Measurements from ENCODE around the gene PHF21B. TPM values are rescaled to one million over a fixed set of nuclear protein-coding genes. Genes with fewer than 3 reads are reported as not detected.

Gene PHF21B
- total RNA-seq, 1 donor from 2014 or later, result 0.69 TPM

DNA sequence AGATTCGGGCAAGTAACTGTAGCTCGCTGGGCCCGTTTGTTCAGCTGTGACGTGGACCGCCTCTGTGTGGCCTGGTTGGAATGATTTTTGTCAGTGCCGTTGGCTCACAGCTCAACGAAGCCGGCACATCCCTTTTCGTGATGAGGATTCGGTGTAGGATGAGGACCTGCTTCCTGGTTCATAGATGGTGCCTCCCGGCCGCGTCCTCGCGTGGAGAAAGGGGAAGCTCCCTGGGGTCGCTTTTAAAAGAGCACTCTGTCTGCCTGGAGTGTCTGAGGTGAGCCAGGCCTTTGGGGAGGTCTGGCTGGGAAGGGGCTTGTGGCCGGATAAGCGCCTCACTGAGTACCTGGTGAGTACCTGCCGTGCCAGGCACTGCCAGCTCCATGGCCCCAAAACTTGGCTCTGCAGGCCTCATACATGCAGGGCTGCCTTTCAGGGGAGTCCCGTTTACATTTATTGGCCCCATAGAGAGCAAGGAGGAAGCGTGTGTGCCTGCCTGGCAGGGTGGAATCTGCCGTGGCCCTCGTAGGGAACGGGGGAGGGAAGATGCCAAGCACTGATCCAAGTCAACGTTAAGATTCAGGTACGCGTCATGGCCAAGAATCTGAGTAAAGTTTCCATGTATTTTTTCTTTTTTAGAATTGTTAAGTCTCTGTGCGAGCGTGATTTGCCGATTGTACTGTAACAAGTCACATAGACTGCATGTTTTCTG is 169.0 kb downstream of the PHF21B start:
- no peak for DNase-seq
- Histone ChIP-seq H3K27me3 (ENCODE audit: low read depth) (peaks cover 57% of the 10 kb centered on the region), H3K27ac (replicated peaks) (no peak overlapping the region), H3K36me3 (no peaks in the 10 kb centered on the region), H3K9me3 (replicated peaks) (peaks cover 24% of the 10 kb centered on the region), H3K4me3 (no peak overlapping the region), H3K4me1 (no peaks in the 10 kb centered on the region)
- intact Hi-C loops (cut with micrococcal nuclease), result no loop called here
- TF ChIP-seq, protein P1, sequence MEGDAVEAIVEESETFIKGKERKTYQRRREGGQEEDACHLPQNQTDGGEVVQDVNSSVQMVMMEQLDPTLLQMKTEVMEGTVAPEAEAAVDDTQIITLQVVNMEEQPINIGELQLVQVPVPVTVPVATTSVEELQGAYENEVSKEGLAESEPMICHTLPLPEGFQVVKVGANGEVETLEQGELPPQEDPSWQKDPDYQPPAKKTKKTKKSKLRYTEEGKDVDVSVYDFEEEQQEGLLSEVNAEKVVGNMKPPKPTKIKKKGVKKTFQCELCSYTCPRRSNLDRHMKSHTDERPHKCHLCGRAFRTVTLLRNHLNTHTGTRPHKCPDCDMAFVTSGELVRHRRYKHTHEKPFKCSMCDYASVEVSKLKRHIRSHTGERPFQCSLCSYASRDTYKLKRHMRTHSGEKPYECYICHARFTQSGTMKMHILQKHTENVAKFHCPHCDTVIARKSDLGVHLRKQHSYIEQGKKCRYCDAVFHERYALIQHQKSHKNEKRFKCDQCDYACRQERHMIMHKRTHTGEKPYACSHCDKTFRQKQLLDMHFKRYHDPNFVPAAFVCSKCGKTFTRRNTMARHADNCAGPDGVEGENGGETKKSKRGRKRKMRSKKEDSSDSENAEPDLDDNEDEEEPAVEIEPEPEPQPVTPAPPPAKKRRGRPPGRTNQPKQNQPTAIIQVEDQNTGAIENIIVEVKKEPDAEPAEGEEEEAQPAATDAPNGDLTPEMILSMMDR (IDR thresholded peaks at IDR 0.05; ENCODE audit: borderline replicate concordance), result no peak

GRCh38 chr22:44839721-44840120 is 170.1 kb downstream of the PHF21B start:
- H3K9me3 ChIP-seq (replicated peaks), result peaks cover 30% of the 10 kb centered on the region
- peaks cover 57% of the 10 kb centered on the region for H3K27me3 ChIP-seq (ENCODE audit: low read depth)
- no peak overlapping the region for H3K27ac ChIP-seq (replicated peaks)
- H3K36me3 ChIP-seq, result no peaks in the 10 kb centered on the region
- H3K4me1 ChIP-seq, result no peaks in the 10 kb centered on the region
- H3K4me3 ChIP-seq, result no peak overlapping the region
- intact Hi-C loops (cut with micrococcal nuclease), result no loop called here
- TF ChIP-seq, protein P1 (IDR thresholded peaks at IDR 0.05; ENCODE audit: borderline replicate concordance), result no peak
- DNase-seq, result no peak

- Histone ChIP-seq H3K36me3 (no peaks in the 10 kb centered on the region), H3K9me3 (replicated peaks) (peaks cover 30% of the 10 kb centered on the region), H3K4me3 (no peak overlapping the region), H3K27me3 (ENCODE audit: low read depth) (peaks cover 57% of the 10 kb centered on the region), H3K4me1 (no peaks in the 10 kb centered on the region), H3K27ac (replicated peaks) (no peak overlapping the region)
- TF ChIP-seq, protein P1 (IDR thresholded peaks at IDR 0.05; ENCODE audit: borderline replicate concordance), result no peak
- intact Hi-C loops (cut with micrococcal nuclease), result no loop called here
- no peak for DNase-seq
Observed at GRCh38 chr22:44839061-44839460, 170.7 kb downstream of the PHF21B start.

GRCh38 chr22:44838316-44839016 is 171.3 kb downstream of the PHF21B start:
- H3K4me1 ChIP-seq, result no peaks in the 10 kb centered on the region
- intact Hi-C loops (cut with micrococcal nuclease), result no loop called here
- TF ChIP-seq, protein P1 (IDR thresholded peaks at IDR 0.05; ENCODE audit: borderline replicate concordance), result no peak
- H3K9me3 ChIP-seq (replicated peaks), result peaks cover 32% of the 10 kb centered on the region
- H3K36me3 ChIP-seq, result no peaks in the 10 kb centered on the region
- no peak overlapping the region for H3K4me3 ChIP-seq
- no peak overlapping the region for H3K27ac ChIP-seq (replicated peaks)
- peaks cover 57% of the 10 kb centered on the region for H3K27me3 ChIP-seq (ENCODE audit: low read depth)
- DNase-seq, result no peak

GRCh38 chr22:44837481-44837880 is 172.3 kb downstream of the PHF21B start:
- Histone ChIP-seq H3K9me3 (replicated peaks) (peaks cover 42% of the 10 kb centered on the region), H3K36me3 (no peaks in the 10 kb centered on the region), H3K4me1 (no peaks in the 10 kb centered on the region), H3K27ac (replicated peaks) (no peak overlapping the region), H3K27me3 (ENCODE audit: low read depth) (peaks cover 57% of the 10 kb centered on the region), H3K4me3 (no peak overlapping the region)
- intact Hi-C loops (cut with micrococcal nuclease), result no loop called here
- TF ChIP-seq, protein P1 (IDR thresholded peaks at IDR 0.05; ENCODE audit: borderline replicate concordance), result no peak
- no peak for DNase-seq
